ENCODE results near the gene ZNF521.
"Not testable (repeated sequence)": the region's sequence is repeated elsewhere in the genome, so short reads cannot be mapped to it uniquely, and the experiment has no call there.

Gene ZNF521

GRCh38 chr18:25289001-25289631 lies 62.9 kb downstream of the ZNF521 start:
- DNase-seq (ENCODE audit: low read depth in 2 of 2) = no peak

GRCh38 chr18:25288340-25288938 lies 63.5 kb downstream of the ZNF521 start:
- DNase-seq (ENCODE audit: low read depth in 2 of 2) = no peak

- DNase-seq (ENCODE audit: low read depth in 2 of 2) = no peak
Observed at GRCh38 chr18:25287106-25287505, 64.9 kb downstream of the ZNF521 start.

- DNase-seq (ENCODE audit: low read depth in 2 of 2) = no peak
Observed at GRCh38 chr18:25284861-25285550, 67.0 kb downstream of the ZNF521 start.

- no peak for DNase-seq (ENCODE audit: low read depth in 2 of 2)
Observed at GRCh38 chr18:25284281-25284680, 67.7 kb downstream of the ZNF521 start.

- no peak for DNase-seq (ENCODE audit: low read depth in 2 of 2)
Observed at GRCh38 chr18:25283781-25284180, 68.2 kb downstream of the ZNF521 start.

GRCh38 chr18:25282896-25283703 lies 68.9 kb downstream of the ZNF521 start:
- DNase-seq (ENCODE audit: low read depth in 2 of 2) = no peak

- DNase-seq (ENCODE audit: low read depth in 2 of 2) = no peak
Observed at GRCh38 chr18:25282282-25282681, 69.7 kb downstream of the ZNF521 start.

GRCh38 chr18:25281556-25281955 lies 70.4 kb downstream of the ZNF521 start:
- no peak for DNase-seq (ENCODE audit: low read depth in 2 of 2)

GRCh38 chr18:25279961-25280360 lies 72.0 kb downstream of the ZNF521 start:
- DNase-seq (ENCODE audit: low read depth in 2 of 2) = no peak

GRCh38 chr18:25279556-25279955 lies 72.4 kb downstream of the ZNF521 start:
- DNase-seq (ENCODE audit: low read depth in 2 of 2) = no peak

- DNase-seq (ENCODE audit: low read depth in 2 of 2) = no peak
Observed at GRCh38 chr18:25279133-25279532, 72.8 kb downstream of the ZNF521 start.

GRCh38 chr18:25278394-25278793 lies 73.6 kb downstream of the ZNF521 start:
- no peak for DNase-seq (ENCODE audit: low read depth in 2 of 2)

GRCh38 chr18:25275412-25276001 lies 76.5 kb downstream of the ZNF521 start:
- DNase-seq (ENCODE audit: low read depth in 2 of 2) = no peak

- DNase-seq (ENCODE audit: low read depth in 2 of 2) = no peak
Observed at GRCh38 chr18:25274926-25275325, 77.0 kb downstream of the ZNF521 start.

GRCh38 chr18:25266931-25267527 lies 84.9 kb downstream of the ZNF521 start:
- DNase-seq (ENCODE audit: low read depth in 2 of 2) = not testable (repeated sequence)

- DNase-seq (ENCODE audit: low read depth in 2 of 2) = no peak
Observed at GRCh38 chr18:25262920-25263319, 89.0 kb downstream of the ZNF521 start.

- no peak for DNase-seq (ENCODE audit: low read depth in 2 of 2)
Observed at GRCh38 chr18:25261768-25262167, 90.2 kb downstream of the ZNF521 start.

- DNase-seq (ENCODE audit: low read depth in 2 of 2) = no peak
Observed at GRCh38 chr18:25256439-25256838, 95.5 kb downstream of the ZNF521 start.

- DNase-seq (ENCODE audit: low read depth in 2 of 2) = no peak
Observed at GRCh38 chr18:25253779-25254178, 98.2 kb downstream of the ZNF521 start.

GRCh38 chr18:25253136-25253535 lies 98.8 kb downstream of the ZNF521 start:
- no peak for DNase-seq (ENCODE audit: low read depth in 2 of 2)

GRCh38 chr18:25251068-25251467 lies 100.9 kb downstream of the ZNF521 start:
- no peak for DNase-seq (ENCODE audit: low read depth in 2 of 2)
